ENCODE measurements around the gene RBFOX2. TPM values are rescaled to one million over a fixed set of nuclear protein-coding genes. Genes with fewer than 3 reads are reported as not detected.
A peak's percentile ranks its signal among the peaks of the same experiment; 100 is the strongest.

Gene RBFOX2
- total and polyA plus RNA-seq, 2 of the 13 experiments (the other 11 are each of a cell fraction or from before 2014, with no cell fraction given): 37.3 to 40.4 TPM

DNA sequence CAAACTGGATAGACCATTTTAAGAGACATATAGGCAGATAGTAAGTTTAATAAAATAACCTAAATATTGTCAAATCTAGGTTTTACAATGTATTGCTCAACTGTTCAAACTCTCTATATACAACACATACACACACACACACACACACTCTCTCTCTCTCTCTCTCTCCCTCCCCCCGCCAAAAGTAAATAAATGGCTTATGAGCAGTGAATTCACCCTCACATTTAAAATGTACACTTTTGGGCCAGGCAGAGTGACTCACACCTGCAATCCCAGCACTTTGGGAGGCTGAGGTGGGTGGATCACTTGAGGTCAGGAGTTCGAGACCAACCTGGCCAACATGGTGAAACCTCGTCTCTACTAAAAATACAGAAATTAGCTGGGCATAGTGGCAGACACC is 227.3 kb downstream of the RBFOX2 start (continued):
- TF ChIP-seq, protein P1, sequence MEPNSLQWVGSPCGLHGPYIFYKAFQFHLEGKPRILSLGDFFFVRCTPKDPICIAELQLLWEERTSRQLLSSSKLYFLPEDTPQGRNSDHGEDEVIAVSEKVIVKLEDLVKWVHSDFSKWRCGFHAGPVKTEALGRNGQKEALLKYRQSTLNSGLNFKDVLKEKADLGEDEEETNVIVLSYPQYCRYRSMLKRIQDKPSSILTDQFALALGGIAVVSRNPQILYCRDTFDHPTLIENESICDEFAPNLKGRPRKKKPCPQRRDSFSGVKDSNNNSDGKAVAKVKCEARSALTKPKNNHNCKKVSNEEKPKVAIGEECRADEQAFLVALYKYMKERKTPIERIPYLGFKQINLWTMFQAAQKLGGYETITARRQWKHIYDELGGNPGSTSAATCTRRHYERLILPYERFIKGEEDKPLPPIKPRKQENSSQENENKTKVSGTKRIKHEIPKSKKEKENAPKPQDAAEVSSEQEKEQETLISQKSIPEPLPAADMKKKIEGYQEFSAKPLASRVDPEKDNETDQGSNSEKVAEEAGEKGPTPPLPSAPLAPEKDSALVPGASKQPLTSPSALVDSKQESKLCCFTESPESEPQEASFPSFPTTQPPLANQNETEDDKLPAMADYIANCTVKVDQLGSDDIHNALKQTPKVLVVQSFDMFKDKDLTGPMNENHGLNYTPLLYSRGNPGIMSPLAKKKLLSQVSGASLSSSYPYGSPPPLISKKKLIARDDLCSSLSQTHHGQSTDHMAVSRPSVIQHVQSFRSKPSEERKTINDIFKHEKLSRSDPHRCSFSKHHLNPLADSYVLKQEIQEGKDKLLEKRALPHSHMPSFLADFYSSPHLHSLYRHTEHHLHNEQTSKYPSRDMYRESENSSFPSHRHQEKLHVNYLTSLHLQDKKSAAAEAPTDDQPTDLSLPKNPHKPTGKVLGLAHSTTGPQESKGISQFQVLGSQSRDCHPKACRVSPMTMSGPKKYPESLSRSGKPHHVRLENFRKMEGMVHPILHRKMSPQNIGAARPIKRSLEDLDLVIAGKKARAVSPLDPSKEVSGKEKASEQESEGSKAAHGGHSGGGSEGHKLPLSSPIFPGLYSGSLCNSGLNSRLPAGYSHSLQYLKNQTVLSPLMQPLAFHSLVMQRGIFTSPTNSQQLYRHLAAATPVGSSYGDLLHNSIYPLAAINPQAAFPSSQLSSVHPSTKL (CRISPR knock-in tag; IDR thresholded peaks at IDR 0.05): peak; percentile 52
- TF ChIP-seq KLF16 (CRISPR knock-in tag; IDR thresholded peaks at IDR 0.05) (0 out of 4 replicates have a peak, but pooled peaks of 1 of the 2 experiments have one; percentile 30), ADNP (CRISPR knock-in tag; IDR thresholded peaks at IDR 0.05) (peak; percentile 59; the same call in 1 of the 2 replicates), TEAD3 (CRISPR knock-in tag; optimal IDR thresholded peaks at IDR 0.05; ENCODE audit: borderline replicate concordance) (peak; percentile 18), ZMYM4 (CRISPR knock-in tag; IDR thresholded peaks at IDR 0.05) (peak; percentile 47; the same call in 1 of the 2 replicates)

GRCh38 chr22:35799150-35799549 is 229.5 kb downstream of the RBFOX2 start:
- ChIA-PET CTCF (ENCODE audit: low intra/inter-chr PET ratio, low total read pairs) (no interaction called here), POLR2A (no interaction called here)
- no peaks in the 10 kb centered on the region for H3K9me3 ChIP-seq (ENCODE audit: low read length)
- H2AFZ ChIP-seq (ENCODE audit: low read length): no peak overlapping the region
- H3K4me2 ChIP-seq (ENCODE audit: low read depth, low read length): no peak overlapping the region
- 42% methylated on average over 1 of the region's 1 CpG for WGBS (ENCODE audit: low lambda C conversion rate)
- TF ChIP-seq SAP130 (CRISPR knock-in tag; IDR thresholded peaks at IDR 0.05; ENCODE audit: low read depth): no peak
- in situ Hi-C loops (cut with HindIII; ENCODE audit: extremely low pct_ligation_motif_present, low pct_unique_long_range_greater_than_20kb) (no loop called here), intact Hi-C loops (cut with micrococcal nuclease; ENCODE audit: unreplicated experiment) (no loop called here)
- FAIRE-seq (no peak), DNase-seq (ENCODE audit: low spot score) (no peak), ATAC-seq (no peak)
- no peak overlapping the region for H3K4me3 ChIP-seq (replicated peaks in 1 of 3; ENCODE audit: insufficient read depth in 1 of 3, low read depth in 2 of 3, low read length in 3 of 3)
- H3K9ac ChIP-seq (ENCODE audit: insufficient read depth, low read depth, low read length): no peak overlapping the region
- no peak overlapping the region for H3K27ac ChIP-seq (ENCODE audit: extremely low read length, insufficient read depth, low read length)
- no TSS peak for BruUV-seq (replicated peaks)
- H3K36me3 ChIP-seq (replicated peaks in 1 of 2; ENCODE audit: control insufficient read depth in 1 of 2, insufficient read depth in 2 of 2, low read length in 2 of 2): no peaks in the 10 kb centered on the region
- peaks cover 23% of the 10 kb centered on the region for H3K4me1 ChIP-seq (ENCODE audit: insufficient read depth, low read length)
- H3K79me2 ChIP-seq (ENCODE audit: insufficient read depth, low read length): peaks cover 2% of the 10 kb centered on the region
- H3K27me3 ChIP-seq (ENCODE audit: control insufficient read depth in 1 of 2, insufficient read depth in 2 of 2, low read length in 2 of 2): no peaks in the 10 kb centered on the region
- H4K20me1 ChIP-seq (ENCODE audit: insufficient read depth, low read length): no peaks in the 10 kb centered on the region
